GM21576 (cell line): ENCODE data around the gene GOLGA7B.

ENCODE experiments used
- ATAC-seq: cut with Tn5 transposase; IDR thresholded peaks from one replicate; pipeline ENCODE4 v1.9.1; 2021; ENCODE audit warnings: mild to moderate bottlenecking, moderate library complexity; ENCODE audit not compliant: unreplicated experiment

GOLGA7B gene

GRCh38 chr10:97849687-97850402 is at the start of gene GOLGA7B:
TSS of gene GOLGA7B (plus strand) at chr10:97849843. CDS start at chr10:97850304, 461 bp downstream.
- ATAC-seq: no peak

- ATAC-seq: no peak
Measured at GRCh38 chr10:97800474-97800873, 49.2 kb upstream of the GOLGA7B start.

- ATAC-seq: no peak
Measured at GRCh38 chr10:97801422-97801821, 48.2 kb upstream of the GOLGA7B start.

GRCh38 chr10:97805096-97805884 is 44.4 kb upstream of the GOLGA7B start:
- no peak for ATAC-seq

- ATAC-seq: no peak
Measured at GRCh38 chr10:97805949-97806348, 43.7 kb upstream of the GOLGA7B start.

- no peak for ATAC-seq
Measured at GRCh38 chr10:97810446-97810845, 39.2 kb upstream of the GOLGA7B start.

- ATAC-seq: no peak
Measured at GRCh38 chr10:97811958-97812357, 37.7 kb upstream of the GOLGA7B start.

- no peak for ATAC-seq
Measured at GRCh38 chr10:97812696-97813095, 36.9 kb upstream of the GOLGA7B start.

- no peak for ATAC-seq
Measured at GRCh38 chr10:97813311-97813710, 36.3 kb upstream of the GOLGA7B start.

GRCh38 chr10:97814996-97815395 is 34.6 kb upstream of the GOLGA7B start:
- no peak for ATAC-seq

- no peak for ATAC-seq
Measured at GRCh38 chr10:97816609-97817008, 33.0 kb upstream of the GOLGA7B start.

GRCh38 chr10:97818572-97818971 is 31.1 kb upstream of the GOLGA7B start:
- ATAC-seq: no peak

GRCh38 chr10:97820096-97820704 is 29.4 kb upstream of the GOLGA7B start:
- ATAC-seq: no peak

GRCh38 chr10:97821308-97822038 is 28.2 kb upstream of the GOLGA7B start:
- no peak for ATAC-seq

- ATAC-seq: no peak
Measured at GRCh38 chr10:97822261-97822687, 27.4 kb upstream of the GOLGA7B start.

- no peak for ATAC-seq
Measured at GRCh38 chr10:97823734-97824133, 25.9 kb upstream of the GOLGA7B start.

GRCh38 chr10:97825020-97825760 is 24.5 kb upstream of the GOLGA7B start:
- ATAC-seq: no peak

- ATAC-seq: no peak
Measured at GRCh38 chr10:97826892-97827291, 22.8 kb upstream of the GOLGA7B start.

- no peak for ATAC-seq
Measured at GRCh38 chr10:97827702-97828291, 21.8 kb upstream of the GOLGA7B start.

- ATAC-seq: no peak
Measured at GRCh38 chr10:97828721-97829120, 20.9 kb upstream of the GOLGA7B start.
